ENCODE results near the gene ENTHD1.
"Not testable (repeated sequence)": the region's sequence is repeated elsewhere in the genome, so short reads cannot be mapped to it uniquely, and the experiment has no call there.

ENTHD1 gene

DNA sequence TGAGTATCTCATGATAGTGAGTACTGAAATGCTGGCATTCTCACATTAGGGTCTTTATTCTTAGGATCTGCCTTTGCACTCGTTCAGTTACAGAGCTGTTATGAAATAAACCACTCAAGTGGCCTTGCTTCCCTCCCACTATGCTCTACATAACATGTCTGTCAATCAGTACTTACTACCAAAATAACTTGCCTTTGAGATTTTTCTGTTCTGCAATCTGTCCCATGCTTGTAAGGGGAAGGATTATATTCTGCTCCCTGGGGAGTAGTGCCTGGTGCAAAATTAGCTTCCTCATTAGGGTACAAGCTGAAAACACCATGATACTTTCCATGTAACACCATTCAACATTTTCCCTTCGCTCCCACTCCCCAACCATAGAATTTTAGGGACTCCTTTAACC lies 5.4 kb upstream of the ENTHD1 start:
- DNase-seq (ENCODE audit: low spot score): no peak

GRCh38 chr22:39897841-39898240 lies 4.3 kb upstream of the ENTHD1 start:
- DNase-seq (ENCODE audit: low spot score): no peak

DNA sequence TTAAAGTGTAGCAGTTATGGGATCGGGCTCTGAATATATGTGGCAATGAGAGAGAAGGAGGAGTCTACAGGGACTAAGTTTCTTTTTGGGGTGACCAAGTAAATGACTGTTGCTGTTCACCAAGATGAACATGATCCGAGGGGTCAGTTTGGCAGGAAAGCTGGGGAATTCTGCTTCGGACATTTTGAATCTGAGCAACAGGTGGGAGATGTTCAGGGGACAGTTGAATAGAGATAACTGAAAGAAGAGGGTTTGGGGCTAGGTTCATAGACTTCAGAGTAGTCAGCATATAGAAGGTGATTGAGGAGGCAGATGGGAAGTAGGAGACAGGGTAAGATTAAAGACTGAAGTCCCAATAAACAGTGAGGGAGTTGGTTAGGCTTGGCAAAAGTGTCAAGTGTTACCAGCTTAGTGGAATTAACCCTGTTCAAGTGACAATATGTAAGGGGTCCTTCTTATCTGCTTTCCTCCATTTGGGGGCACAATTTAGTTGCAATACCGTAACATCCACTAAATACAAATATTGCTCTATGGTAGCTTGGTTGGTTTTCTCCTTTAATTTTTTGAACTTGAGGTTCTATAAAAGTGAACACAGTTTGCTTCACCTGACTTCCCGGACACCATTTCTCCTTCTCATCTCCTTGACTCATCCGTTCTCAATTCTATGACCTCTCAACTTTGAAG lies 2.9 kb upstream of the ENTHD1 start:
- DNase-seq (ENCODE audit: low spot score): no peak

GRCh38 chr22:39895682-39896081 lies 2.1 kb upstream of the ENTHD1 start:
- no peak for DNase-seq (ENCODE audit: low spot score)

- no peak for DNase-seq (ENCODE audit: low spot score)
These were observed 1.1 kb upstream of the ENTHD1 start for GRCh38 chr22:39894554-39895092.

DNA sequence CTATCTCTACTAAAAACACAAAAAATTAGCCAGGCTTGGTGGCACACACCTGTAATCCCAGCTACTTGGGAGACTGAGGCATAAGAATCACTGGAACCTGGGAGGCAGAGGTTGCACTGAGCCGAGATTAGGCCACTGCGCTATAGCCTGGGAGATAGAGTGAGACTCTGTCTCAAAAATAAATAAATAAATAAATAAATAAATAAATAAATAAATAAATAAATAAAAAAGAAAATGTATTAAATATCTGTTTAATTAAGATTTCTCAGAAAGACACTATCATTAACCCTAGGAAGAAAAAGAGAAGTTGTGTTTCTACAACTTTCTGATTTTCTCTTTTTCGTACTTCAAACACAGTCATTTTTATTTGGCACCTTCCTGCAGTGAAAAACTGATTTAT lies 3.6 kb downstream of the ENTHD1 start:
- DNase-seq (ENCODE audit: low spot score): not testable (repeated sequence)

DNA sequence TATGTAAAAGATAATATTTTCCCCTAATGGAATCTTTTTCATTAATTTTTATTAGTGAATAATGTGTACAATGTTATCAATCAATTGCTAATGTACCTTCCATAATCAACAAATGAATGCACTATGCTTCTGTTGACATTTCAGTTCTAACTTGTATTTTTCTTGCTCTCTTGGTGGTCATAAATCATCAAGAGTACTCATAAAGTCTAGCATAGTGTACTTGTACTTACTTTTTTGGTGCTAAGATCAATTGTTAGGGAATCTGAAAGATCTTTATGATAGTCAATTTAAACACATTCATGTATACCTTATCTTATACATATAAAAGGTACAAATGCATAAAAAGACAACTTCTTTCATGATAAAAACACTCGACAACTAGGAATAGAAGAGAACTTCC lies 10.5 kb downstream of the ENTHD1 start:
- DNase-seq (ENCODE audit: low spot score): no peak

DNA sequence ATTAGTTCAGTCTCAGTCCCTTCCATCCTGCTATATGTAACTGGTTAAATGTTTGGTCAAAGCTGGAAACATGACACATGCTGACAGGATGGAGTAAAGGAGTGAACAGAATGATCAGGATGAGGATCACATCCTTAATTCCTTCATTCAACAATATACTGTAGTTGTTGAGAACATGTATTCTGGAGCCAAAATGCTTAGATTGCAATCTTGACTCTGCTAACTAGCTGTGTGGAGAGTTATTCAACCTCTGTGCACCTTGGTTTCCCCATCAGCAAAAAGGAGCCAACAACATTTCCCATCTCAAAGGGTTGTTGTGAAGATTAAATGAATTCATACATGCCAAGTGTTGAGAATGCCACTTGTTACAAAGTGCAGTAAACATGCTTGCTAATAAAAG lies 12.8 kb downstream of the ENTHD1 start:
- no peak for DNase-seq (ENCODE audit: low spot score)

- no peak for DNase-seq (ENCODE audit: low spot score)
These were observed 16.3 kb downstream of the ENTHD1 start for GRCh38 chr22:39877079-39877845.

DNA sequence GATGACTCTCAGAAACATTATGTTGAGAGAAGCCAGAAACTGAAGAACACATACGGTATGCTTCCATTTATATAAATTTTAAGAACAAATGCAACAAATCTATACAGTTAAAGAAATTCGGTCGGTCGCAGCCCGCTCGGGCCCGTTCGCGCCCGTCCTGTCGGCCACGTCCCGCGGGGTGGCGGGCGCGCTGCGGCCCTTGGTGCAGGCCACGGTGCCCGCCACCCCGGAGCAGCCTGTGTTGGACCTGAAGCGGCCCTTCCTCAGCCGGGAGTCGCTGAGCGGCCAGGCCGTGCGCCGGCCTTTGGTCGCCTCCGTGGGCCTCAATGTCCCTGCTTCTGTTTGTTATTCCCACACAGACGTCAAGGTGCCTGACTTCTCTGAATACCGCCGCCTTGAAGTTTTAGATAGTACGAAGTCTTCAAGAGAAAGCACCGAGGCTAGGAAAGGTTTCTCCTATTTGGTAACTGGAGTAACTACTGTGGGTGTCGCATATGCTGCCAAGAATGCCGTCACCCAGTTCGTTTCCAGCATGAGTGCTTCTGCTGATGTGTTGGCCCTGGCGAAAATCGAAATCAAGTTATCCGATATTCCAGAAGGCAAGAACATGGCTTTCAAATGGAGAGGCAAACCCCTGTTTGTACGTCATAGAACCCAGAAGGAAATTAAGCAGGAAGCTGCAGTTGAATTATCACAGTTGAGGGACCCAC lies 18.2 kb downstream of the ENTHD1 start:
- not testable (repeated sequence) for DNase-seq (ENCODE audit: low spot score)

DNA sequence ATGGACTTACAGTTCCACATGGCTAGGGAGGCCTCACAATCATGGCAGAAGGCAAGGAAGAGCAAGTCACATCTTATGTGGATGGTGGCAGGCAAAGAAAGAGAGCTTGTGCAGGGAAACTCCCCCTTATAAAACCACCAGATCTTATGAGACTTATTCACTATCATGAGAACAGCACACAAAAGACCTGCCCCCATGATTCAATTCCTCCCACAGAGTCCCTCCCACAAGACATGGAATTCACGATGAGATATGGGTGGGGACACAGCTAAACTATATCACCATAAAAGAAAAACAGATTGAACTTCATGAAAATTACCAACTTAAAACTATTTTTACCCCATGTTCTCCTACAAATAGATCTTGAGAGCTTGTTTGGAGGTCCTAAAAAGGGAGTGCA lies 19.6 kb downstream of the ENTHD1 start:
- peak; percentile 28 for DNase-seq (ENCODE audit: low spot score)

DNA sequence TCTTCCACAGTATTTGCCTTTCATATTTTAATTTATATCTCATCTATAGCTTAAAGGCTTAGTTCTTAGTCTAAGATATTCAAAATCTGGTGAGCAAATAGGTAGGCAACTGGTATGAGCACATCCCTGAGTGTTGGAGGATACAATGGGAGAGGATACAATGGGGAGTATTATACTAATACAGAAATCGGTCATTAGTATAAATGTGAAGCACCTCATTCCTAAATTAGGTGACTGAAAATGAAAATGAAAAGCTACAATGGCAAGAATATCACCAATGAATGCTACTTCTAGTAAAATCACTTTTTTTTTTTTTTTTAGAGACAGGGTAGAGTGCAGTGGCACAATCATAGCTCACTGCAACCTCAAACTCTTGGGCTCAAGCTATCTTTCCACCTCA lies 21.0 kb downstream of the ENTHD1 start:
- no peak for DNase-seq (ENCODE audit: low spot score)

DNA sequence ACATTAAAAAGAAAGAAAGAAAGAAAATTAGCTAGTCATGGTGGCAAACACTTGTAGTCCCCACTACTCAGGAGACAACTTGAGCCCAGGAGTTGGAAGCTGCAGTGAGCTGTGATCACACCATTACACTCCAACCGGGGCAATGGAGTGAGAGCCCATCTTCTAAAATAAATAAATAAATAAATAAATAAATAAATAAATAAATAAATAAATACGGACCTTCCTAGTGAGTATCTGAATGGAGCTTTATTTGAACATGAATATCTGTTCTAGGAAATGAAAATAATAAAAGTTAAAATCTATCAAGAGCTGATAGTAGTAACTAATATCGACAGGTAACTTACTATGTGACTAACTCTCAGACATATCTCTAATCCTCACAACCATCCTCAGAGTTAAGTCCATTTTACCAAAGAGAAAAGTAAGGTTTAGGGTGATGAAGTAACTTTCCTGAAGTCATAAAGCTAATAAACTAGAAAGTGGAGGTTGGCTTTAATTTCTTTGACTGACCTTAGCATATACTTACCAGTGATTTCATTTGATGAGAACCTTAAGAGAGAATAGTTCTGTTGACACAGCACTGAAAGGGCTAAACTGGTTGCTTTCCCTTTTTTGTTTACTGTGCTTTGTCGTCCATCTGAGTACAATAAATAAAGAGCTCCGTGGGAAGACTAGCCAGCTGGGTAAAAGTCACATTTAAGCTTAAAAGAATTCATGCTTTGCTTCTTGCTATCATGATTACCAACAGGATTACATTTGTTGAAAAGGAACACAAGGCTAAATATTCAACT lies 22.4 kb downstream of the ENTHD1 start:
- no peak for DNase-seq (ENCODE audit: low spot score)

DNA sequence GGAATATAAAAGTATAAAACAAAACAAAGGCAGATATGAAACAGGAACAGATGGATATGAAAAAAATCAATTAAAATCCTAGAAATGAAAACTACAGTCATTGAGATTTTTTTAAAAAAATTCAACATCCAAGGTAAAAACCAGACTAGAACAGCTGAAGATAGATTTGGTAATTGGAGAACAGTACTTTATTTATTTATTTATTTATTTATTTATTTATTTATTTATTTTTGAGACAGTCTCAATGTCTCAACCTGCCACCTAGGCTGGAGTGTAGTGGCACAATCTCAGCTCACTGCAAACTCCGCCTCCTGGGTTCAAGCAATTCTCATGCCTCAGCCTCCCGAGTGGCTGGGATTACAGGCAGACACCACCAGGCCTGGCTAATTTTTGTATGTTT lies 23.8 kb downstream of the ENTHD1 start:
- not testable (repeated sequence) for DNase-seq (ENCODE audit: low spot score)

GRCh38 chr22:39868741-39869140 lies 24.8 kb downstream of the ENTHD1 start:
- no peak for DNase-seq (ENCODE audit: low spot score)

GRCh38 chr22:39859903-39860588 lies 33.5 kb downstream of the ENTHD1 start:
- DNase-seq (ENCODE audit: low spot score): no peak

GRCh38 chr22:39856588-39856987 lies 37.0 kb downstream of the ENTHD1 start:
- DNase-seq (ENCODE audit: low spot score): no peak

DNA sequence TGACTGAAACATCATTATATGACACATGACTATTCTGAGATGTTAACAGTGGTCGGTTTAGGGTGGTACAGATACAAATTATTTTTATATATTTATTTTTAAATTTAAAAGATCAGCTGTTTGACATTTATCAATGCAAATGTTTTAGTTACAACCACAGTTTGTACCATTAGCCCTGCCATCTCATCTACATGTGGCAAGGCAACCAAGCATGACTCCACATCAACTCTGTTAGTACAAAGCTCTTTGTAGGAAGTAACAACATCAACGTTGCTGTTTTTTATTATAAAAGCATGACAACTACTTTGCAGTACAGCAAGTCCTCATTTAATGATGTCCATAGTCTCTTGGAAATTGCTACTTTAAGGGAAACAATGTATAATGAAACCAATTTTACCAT lies 40.8 kb downstream of the ENTHD1 start:
- DNase-seq (ENCODE audit: low spot score): no peak

DNA sequence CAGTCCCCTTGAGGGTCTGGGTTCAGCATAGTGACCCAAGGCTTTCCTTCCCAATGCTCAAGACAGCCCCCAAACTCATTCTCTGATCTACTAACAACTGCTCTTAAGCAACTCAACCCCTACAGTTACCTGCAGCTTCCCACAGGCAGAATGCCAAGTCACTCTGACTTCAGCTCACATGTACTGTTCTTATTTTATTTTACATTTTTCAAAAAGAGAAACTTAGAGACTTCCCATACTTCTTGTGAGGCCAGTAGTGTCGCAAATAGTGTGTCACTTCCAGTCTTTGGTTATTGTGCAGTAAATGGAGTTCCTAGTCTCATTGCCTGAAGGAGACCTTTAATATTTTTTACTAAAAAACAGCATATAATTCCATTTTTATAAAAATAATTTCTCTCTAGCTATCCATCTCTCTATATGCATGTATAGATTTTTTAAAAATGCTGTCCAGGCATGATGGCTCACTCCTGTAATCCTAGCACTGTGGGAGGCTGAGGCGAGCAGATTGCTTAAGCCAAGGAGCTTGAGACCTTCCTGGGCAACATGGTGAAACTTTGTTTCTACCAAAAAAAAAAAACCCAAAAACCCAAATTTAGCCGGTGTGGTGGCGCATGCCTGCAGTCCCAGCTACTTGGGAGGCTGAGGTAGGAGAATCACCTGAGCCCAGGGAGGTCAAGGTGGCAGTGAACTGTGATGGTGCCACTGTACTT lies 41.8 kb downstream of the ENTHD1 start:
- no peak for DNase-seq (ENCODE audit: low spot score)

DNA sequence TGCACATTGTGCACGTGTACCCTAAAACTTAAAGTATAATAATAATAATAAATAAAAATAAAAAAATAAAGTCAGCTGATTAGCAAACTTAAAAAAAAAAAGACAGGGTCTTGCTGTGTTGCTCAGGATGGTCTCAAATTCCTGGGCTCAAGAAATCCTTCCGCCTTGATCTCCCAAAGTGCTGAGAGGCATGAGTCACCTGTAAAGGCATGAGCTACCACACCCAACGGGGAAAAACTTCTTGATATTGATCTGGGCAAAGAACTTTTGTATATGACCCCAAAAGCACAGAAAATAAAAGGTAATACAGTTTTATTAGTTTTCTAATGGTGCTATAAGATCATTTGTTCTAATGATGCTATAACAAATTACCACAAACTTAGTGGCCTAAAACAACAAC lies 46.1 kb downstream of the ENTHD1 start:
- no peak for DNase-seq (ENCODE audit: low spot score)

- DNase-seq (ENCODE audit: low spot score): not testable (repeated sequence)
These were observed 47.0 kb downstream of the ENTHD1 start for GRCh38 chr22:39846539-39846938.

Measured in putamen (tissue), 1 donor.